GM19372 (cell line): ENCODE data around the gene CNTNAP5.

Experiments
- ATAC-seq: cut with Tn5 transposase; IDR thresholded peaks from one replicate; pipeline ENCODE4 v1.9.1; 2021; ENCODE audit warnings: mild to moderate bottlenecking, low read depth, moderate library complexity; ENCODE audit not compliant: unreplicated experiment

The CNTNAP5 gene

DNA sequence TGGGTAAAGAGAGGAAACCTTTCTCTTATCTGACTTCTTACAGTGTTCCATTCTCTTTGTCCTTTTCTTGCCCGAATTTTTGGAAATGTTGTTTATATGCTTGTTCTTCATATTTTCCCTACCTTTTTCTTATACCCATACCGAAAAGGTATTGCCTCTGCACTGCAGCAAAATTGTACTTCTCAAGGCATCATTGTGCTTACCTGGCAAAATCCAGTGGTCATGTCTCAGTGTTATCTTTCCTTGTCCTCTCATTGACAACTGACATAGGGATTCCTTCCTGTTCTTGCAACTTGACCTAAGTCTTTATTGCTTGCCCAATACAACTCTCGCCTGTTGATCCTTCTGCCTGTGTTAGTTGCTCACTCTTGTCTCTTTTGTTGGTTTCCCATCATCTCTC lies 842.2 kb downstream of the CNTNAP5 start:
- ATAC-seq = no peak

DNA sequence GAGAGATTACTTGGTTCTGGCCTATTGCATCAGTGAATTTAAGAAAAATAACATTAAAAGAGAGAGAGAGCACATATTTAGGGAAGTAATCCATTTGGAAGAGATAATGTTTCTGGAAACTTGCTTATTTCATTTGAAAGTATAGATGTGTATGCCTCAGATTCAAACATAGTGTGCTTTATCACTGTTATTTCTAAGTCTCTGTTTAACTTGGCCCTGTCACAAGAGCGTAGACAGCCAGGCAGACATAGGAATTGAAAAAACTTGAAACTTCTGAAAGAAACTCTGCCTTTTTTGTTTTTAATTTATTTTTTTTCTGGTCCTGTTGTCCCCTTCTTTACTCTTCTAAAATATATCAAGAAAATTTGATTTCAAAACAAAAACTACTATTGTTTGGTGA lies 849.1 kb downstream of the CNTNAP5 start:
- ATAC-seq = no peak

DNA sequence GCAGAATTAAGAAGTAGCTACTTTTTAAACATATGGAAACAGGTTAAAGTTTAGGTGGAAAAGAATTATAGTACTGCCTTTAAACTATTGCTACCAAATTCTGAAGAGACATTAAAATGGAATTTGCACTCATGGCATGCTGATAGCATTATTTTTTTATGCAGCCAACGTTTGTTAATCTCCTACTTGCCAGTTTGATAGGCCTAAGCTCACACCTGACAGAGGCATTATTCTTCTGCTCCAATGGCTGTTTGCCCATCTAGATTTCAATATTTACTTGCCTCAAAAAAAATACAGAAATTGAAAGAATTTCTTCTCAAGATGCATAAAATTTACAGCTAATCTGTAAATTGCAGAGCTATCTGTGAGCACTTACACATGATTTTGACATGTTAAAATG lies 849.6 kb downstream of the CNTNAP5 start:
- no peak for ATAC-seq

DNA sequence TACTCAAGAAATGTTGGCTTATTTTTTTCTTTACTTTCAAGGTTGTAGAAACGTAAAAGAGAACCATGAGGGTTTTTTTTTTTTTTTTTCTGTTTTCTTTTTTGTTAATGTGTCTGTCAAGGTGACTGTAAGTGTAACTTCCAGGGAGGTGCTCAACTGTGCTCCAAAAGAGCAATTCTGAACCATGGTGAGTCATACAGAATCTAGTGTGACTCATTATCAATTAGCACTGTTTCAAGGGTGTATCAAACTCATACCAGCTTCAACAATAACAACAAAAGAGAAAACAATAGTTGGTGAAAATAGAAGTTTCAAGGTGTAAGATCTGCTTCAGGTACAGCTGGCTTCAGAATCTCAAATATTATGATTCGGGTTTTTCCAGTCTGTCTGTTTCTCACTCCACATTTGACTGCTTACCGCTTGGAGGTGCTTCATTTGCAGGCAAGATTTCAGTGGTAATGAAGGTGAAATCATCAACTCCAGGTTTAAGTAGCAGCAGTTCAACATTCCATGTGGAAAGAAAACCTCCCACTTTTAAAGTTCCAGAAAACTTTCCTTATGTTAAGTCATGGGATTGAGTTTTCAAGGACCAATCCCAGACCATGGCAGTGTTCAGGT lies 850.6 kb downstream of the CNTNAP5 start:
- no peak for ATAC-seq

DNA sequence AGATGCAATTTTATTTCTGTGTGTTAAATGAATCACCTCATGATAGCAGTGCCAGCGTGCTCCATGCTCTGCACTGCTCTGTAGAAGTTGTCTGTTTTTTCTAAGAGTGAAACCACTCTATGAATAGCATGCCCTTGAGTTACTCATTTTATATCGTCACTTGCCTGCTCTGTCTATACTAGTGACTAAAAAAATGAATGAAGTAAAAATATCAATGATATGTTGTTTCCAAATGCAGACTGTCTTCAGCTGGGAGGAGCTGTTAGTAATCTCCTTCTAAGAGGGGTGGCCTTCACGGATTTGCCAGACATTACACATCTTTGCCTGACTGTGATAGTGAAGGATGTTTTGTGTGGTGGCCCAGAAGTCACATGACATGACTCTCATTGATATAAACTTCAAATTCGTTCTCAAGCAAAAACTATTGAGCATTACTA lies 852.1 kb downstream of the CNTNAP5 start:
- ATAC-seq = no peak

DNA sequence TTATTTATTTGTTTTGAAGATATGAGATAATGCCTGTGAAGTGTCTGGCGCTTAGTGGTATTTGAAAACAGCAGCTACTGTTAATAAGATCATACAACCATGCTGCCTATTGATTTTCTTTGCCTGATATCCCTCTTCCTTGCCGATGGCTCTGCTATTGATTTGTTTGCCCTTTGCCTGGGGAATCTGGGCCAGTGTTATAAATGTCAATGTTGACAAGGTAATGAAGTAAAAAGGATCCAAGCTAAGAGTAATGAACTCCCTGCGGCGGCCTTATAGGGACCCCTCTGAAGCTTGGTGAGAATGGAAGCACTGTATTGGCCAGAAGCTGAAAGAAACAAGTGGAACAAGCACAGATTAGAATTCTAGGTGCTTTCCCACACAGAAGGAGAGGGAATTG lies 854.6 kb downstream of the CNTNAP5 start:
- no peak for ATAC-seq

DNA sequence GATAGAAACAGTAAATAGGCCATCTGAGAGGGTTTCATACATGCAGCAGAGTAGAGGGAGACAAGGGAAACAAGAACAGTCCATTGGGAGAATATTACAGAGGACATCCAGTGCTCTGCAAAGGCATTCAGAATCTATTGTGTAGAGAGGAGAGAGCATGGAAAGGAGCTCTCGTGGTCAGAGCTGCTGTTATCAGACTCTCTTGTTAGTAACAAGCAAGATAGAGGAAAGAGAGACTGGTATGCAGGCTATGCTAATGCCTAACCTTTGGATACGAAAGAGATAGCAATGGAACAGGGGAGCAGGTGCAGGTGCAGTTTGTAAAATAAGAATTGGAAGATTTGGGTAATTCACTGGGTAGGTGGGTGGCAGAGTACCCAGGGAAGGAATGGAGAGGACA lies 855.9 kb downstream of the CNTNAP5 start:
- no peak for ATAC-seq

DNA sequence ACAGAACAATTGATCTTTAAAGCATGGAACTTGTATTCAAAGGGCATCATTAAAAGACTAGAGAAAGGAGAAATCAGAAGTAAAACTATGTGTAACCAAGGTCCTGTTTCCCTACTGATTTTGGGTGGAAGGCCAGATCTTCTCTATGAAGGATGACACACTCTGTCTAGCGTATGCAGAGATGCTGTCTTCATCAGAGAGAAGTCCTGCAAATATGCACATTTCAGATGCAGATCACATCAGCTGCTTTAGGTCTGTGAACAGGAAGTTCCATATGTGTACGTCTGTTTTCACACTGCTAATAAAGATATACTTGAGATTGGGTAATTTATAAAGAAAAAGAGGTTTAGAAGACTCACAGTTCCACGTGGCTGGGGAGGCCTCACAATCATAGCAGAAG lies 857.3 kb downstream of the CNTNAP5 start:
- no peak for ATAC-seq

DNA sequence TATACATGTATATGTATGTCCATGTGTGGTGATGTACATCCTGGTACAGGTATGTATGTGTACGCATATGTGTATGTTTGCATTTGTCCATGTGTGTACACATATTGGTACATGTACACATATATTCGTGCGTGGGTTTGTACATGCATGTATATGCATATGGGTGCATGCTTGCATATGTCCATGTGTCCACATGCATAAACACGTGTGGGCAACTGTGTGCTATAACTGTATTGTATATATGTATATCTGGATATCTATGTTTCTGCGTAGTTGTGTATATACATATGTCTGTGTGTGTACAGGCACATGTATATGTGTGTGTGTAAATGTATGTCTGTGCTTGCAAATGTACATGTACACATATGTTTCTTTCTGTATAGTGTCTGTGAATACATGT lies 858.5 kb downstream of the CNTNAP5 start:
- no peak for ATAC-seq

DNA sequence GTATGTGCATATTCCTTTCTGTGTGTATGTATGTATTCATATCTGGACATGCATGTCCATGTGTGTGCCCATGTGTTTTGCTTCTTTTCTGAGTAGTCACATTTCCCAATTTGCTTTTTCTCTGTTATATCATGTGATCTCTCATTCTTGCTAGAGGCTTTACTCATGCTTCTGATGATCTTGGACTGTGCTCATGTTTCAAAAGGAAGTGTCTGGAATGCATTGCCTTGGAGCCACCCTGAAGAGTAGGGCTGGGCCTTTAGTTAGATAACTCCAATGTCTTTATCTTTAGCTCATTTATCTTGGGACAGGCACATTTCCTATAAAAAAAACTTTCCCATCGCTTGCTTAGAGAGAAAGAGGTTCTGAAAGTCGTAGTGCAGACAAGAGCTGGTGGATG lies 859.2 kb downstream of the CNTNAP5 start:
- no peak for ATAC-seq

DNA sequence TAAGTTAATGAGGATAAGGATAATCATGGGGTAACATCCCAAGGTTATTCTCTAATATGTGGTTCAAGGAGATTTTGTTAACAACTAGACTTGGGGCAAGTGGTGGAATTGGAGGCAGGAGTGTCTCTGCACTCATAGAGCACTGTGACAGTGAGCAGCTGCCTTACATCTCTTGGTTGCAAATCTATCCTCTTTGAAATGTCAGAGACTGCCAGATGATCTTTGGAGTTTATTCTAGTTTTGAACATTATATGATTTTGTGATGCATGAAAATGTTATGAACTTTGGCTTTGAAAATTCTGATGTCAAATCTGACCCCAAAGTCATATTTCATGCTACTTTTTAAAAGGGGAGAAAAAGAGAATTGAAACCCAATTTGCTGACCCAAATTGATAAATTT lies 861.1 kb downstream of the CNTNAP5 start:
- ATAC-seq = no peak

DNA sequence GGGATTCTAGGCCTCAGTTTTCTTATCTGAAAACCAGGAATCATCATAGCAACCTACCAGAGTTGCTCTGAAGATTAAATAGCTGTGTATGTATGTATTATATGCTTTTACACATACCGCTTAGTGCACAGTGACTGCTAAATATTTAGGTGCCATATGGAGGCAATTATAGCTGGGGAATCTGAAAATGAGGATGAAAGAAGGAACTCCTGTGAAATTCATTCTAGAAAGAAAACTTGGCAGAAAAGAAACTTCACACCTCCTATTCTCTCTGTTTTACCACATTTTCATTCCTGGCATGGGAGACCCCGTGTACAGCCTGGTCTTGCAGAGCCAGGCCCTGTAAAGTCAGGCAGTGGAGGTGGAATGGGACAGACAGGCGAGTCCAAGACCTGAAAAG lies 862.4 kb downstream of the CNTNAP5 start:
- ATAC-seq = no peak

DNA sequence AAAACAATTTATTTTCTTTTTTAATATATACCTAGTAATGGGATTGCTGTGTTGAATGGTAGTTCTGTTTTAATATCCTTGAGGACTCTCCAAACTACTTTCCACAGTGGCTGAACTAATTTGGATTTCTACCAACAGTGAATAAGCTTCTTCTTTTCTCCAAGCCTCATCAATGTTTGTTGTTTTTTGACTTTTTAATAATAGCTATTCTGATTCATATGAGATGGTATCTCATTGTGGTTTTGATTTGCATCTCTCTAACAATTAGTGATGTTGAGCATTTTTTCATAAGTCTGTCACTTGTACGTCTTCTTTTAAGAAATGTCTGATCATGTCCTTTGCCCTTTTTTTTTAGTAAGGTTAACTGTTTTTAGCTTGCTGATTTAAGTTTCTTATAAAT lies 863.3 kb downstream of the CNTNAP5 start:
- ATAC-seq = no peak

DNA sequence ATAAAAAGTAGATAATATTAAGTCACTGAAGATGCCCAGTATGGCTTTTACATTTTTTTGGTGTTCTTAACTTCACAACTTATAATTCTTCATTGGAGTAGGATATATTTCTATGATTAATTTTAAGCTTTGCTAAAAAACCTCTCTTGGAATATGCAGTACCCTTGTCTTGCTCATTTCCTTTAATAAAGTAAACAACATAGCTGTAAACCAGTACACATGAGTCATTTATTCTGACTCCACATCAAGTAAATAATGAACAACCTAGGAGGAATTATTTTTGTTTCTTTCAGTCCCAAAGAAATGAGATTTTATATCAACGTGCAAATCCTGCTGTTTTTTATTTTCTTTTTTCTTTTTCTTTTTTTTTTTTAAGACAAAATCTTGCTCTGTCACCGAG lies 869.1 kb downstream of the CNTNAP5 start:
- ATAC-seq = no peak

DNA sequence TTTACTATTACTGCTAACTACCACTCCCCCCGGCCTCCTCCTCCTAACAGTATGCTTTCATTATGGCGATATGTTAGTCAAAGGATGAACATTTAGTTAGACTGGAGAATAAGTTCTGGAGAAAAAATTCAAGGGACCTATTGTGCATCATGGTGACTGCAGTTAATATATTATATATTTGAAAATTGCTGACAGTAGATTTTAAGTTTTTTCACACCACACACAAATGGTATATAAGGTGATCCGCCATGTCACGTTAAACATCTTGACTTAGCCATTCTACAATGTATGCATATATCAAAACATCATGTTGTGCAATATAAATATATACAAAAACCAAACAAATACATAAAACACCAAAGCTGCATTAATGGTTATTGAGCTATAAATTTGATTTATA lies 873.7 kb downstream of the CNTNAP5 start:
- no peak for ATAC-seq

DNA sequence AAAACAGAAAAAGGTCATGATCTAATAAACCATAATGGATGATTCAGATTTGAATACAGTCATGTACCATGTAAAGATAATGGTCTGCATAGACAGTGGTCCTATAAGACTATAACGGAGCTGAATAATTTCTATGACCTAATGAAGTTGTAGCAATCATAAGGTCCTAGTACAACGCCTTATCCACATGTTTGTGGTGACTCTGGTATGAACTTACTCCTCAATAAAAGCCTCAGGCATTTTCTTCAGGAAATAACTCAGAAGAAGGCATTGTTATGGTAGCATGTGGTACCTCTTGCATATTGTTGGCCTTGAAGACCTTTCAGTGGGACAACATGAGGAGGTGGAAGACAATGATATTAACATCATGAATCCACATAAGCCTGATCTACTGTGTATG lies 883.3 kb downstream of the CNTNAP5 start:
- ATAC-seq = no peak

DNA sequence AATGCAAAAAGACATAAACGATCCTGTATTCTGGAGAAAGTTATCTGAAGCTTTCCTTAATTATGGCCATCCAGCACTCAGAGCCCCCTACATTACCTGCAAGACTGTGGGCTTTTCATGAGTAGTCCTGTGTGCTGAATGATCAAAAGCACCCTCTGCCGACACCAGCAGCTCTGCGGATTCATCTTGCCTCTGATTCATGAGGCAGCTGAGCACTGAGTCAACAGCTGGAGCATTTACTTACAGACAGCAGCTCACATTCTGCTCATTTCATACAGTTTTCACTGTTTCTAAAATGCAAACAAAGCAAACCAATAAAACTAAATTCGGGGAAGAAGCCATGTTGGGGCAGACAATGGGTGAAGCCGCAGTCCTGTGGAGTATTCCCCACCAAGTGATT lies 886.5 kb downstream of the CNTNAP5 start:
- no peak for ATAC-seq

DNA sequence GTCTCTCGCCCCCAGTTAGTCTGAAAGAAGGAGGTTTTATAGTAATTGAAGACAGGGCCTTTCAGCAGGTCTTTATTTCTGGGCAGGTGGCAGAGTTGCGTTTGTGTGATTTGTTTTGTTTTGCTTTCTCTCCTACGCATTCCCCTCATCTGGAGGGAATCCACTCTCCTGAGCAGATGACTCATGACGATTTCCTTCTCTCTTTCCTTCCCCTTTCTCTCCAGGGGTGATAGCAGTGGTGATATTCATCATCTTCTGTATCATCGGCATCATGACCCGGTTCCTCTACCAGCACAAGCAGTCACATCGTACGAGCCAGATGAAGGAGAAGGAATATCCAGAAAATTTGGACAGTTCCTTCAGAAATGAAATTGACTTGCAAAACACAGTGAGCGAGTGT lies 888.8 kb downstream of the CNTNAP5 start:
- ATAC-seq = no peak

DNA sequence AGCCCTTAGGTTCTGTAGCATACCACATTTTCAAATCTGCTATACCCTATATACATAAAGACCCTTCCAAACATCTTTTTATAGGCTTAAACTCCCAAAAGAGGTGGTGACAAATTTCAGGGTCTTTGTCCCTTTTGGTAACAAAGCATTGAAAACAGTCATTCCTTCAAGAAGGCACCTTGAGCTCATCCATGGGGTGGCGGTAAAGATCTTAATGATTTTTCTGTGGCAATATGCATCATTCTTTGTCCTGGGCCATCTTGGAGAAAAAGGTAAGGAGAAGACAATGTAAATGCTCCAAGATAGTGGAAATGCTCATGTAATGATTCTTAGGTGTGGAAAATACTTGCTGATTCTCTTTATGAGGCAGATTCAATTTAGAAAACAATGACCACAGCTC lies 890.5 kb downstream of the CNTNAP5 start:
- ATAC-seq = no peak

DNA sequence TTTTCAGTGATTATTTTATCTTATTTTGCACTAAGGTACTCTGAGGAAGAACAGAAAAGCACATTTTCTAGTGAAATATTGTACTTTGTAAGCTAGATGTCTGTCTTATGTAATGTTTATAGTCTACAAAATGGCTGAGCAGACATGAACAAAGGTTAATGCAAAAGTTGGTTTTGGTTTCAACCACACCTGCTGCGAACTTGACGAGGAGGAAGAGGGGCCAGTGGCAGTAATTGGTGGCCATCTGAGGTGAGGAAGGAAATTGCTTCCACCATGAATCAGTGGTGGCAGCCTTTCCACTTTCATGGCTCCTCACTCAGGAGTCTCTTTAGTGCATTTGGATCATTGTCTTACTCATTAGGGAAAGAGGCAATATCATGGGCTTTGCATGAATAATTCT lies 894.2 kb downstream of the CNTNAP5 start:
- ATAC-seq = no peak

DNA sequence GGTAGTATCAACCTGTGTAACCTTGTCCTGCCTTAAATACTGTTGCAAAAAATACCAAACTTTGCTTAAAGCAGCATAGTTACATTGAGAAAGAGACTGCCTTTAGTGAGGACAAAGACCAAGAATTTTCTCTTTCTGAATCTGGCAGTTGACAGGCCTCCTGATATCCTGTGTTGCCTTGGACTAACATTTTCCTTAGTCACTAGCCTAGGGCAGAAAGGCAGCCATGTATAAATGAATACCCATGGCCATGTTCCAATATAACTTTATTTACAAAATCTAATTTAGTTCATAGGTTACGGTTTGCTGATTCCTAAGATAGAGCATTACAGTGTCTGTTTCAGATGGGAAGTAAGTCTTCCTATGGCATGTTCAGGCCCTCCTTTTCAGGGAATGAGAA lies 895.4 kb downstream of the CNTNAP5 start:
- ATAC-seq = no peak

DNA sequence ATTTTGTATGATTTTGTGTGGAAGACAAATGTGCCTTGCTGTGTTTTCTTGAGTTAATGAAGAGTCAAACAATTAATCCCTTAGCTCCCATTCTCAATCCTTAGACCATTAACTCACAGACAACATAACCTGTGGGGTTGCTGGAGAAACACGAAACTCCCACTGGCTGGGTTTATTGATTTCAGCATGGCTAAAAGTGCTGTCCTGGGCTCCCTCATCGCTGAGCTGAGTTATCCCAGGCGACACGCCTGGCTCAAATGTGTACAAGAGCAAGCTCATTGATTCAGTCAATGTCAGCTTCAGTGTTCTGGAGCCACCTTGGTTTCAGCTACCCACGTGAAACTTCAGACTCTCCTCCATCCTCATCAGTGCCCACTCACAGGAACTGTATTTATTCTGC lies 896.1 kb downstream of the CNTNAP5 start:
- ATAC-seq = no peak

DNA sequence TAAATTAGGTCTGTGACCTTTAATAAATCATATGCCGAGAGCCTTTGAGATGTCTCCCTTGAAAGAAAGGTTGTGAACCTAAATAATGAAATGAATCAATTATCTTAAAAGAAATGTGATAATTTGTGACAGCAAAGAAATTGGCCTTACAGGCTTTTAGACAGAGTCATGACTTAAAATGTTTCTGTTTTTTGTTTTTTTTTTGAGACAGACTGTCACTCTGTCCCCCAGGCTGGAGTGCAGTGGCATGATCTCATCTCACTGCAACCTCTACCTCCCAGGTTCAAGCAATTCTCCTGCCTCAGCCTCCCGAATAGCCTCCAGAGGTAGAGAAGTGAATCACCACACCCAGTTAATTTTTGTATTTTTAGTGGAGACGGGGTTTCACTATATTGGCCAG lies 898.0 kb downstream of the CNTNAP5 start:
- no peak for ATAC-seq
